Activated naive CD4-positive, alpha-beta T cell treated with anti-CD3 and anti-CD28 coated beads for 36 hours (primary cell): ENCODE data around the gene KLF1. TPM values are rescaled to one million over a fixed set of nuclear protein-coding genes. Genes with fewer than 3 reads are reported as not detected.

Source experiments
- CTCF ChIA-PET: fragments of 350-600 bp; sonication (Branson Sonifier 250); formaldehyde crosslinking; loops from one replicate; lab custom pipeline; 2021; ENCODE audit warnings: antibody characterized with exemption; lab: Charles Lee
- DNase-seq: peaks from one replicate; pipeline ENCODE4 v3.0.0-alpha.2; 2020
- H3K27ac Mint-ChIP-seq: one replicate; pipeline ENCODE4 v1.8.0; 2021; ENCODE audit warnings: mild to moderate bottlenecking, mixed read lengths
- H3K27me3 Mint-ChIP-seq: one replicate; pipeline ENCODE4 v1.8.0; 2021; ENCODE audit warnings: low read depth, mixed read lengths
- H3K36me3 Mint-ChIP-seq: one replicate; pipeline ENCODE4 v1.8.0; 2021; ENCODE audit warnings: low read depth, mixed read lengths
- H3K4me1 Mint-ChIP-seq: one replicate; pipeline ENCODE4 v1.8.0; 2021; ENCODE audit warnings: low read depth, mixed read lengths
- H3K4me3 Mint-ChIP-seq: one replicate; pipeline ENCODE4 v1.8.0; 2021; ENCODE audit warnings: mild to moderate bottlenecking, moderate library complexity, mixed read lengths
- H3K9me3 Mint-ChIP-seq: one replicate; pipeline ENCODE4 v1.8.0; 2021; ENCODE audit warnings: mixed read lengths
- intact Hi-C: fragments of 100-400 bp; cut with micrococcal nuclease; formaldehyde crosslinking; loops from one replicate; pipeline ENCODE4 v1.15.1; 2023
- total RNA-seq, 2 experiments: library from RNA; stranded (reverse); gene quantifications; one replicate each; pipeline ENCODE4 v1.2.3, GENCODE V29; 2021

Gene KLF1
- total RNA-seq, 2 experiments from 2014 or later, result 0.17 to 0.21 TPM

DNA sequence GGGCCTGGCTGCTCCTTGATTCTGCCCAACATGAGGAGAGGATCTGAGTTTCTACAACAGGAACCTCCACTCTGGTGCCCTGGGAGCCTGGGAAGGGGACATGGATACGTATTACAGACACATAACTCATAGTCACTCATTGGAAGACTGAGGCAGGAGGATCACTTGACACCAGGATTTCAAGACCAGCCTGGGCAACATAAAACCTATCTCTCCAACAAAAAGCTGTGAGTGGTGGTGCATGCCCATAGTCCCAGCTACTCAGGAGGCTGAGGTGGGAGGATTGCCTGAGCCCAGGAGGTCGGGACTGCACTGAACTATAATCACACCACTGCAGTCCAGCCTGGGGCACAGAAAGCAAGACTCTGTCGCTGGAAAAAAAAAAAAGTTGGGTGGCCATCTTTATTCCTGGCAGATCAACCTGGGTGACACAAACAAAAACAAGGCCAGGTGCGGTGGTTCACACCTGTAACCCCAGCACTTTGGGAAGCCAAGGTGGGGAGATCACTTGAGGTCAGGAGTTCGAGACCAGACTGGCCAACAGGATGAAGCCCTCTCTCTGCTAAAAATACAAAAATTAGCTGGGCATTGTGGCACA, 1.1 kb upstream of the KLF1 start:
- H3K4me1 Mint-ChIP-seq, result peaks cover 27% of the 10 kb centered on the region
- DNase-seq, result no peak
- H3K4me3 Mint-ChIP-seq, result no peak overlapping the region
- peaks cover under 1% of the 10 kb centered on the region for H3K36me3 Mint-ChIP-seq
- intact Hi-C loops, result no loop called here
- CTCF ChIA-PET, result interaction anchor here (0.5 to 2.1 kb wide), 4 partner anchors 75 to 209 kb away, joined by 4 to 10 read pairs (median 4); no protein-coding TSS in a partner anchor
- no peak overlapping the region for H3K27ac Mint-ChIP-seq
- peaks cover 7% of the 10 kb centered on the region for H3K9me3 Mint-ChIP-seq
- H3K27me3 Mint-ChIP-seq, result no peaks in the 10 kb centered on the region

DNA sequence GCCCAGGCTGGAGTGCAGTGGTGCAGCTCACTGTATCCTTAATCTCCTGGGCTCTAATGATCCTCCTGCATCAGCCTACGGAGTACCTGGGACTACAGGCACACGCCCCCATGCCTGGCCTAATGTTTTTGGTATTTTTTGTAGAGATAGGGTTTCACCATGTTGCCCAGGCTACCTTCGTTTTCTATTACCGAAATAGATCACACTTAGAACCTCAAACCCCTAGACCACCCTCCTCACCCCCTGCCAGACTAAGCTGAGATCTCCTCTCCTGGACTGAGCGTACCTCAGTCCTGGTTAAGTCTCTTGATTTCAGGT, 391 bp downstream of the KLF1 start:
- intact Hi-C loops, result no loop called here
- Mint-ChIP-seq H3K4me1 (peaks cover 27% of the 10 kb centered on the region), H3K27me3 (no peaks in the 10 kb centered on the region), H3K27ac (no peak overlapping the region), H3K9me3 (peaks cover 7% of the 10 kb centered on the region), H3K4me3 (peak overlapping the region; percentile 57), H3K36me3 (no peaks in the 10 kb centered on the region)
- DNase-seq, result no peak
- CTCF ChIA-PET, result interaction anchor here (1.1 to 2.1 kb wide), 2 partner anchors 77 to 79 kb away, joined by 7 to 10 read pairs; no protein-coding TSS in a partner anchor

GRCh38 chr19:12885749-12886650, 1.0 kb downstream of the KLF1 start:
- Mint-ChIP-seq H3K9me3 (peaks cover 7% of the 10 kb centered on the region), H3K27ac (no peak overlapping the region), H3K4me3 (peak overlapping the region; percentile 57), H3K36me3 (no peaks in the 10 kb centered on the region), H3K27me3 (no peaks in the 10 kb centered on the region), H3K4me1 (peaks cover 23% of the 10 kb centered on the region)
- intact Hi-C loops, result loop anchor here (1.0 kb wide), 4 partner anchors 47 to 80 kb away; partner anchors contain the start of genes FARSA, RAD23A and RNASEH2A
- CTCF ChIA-PET, result interaction anchor here (0.6 to 4.2 kb wide), 13 partner anchors 9 to 1923 kb away, joined by 3 to 42 read pairs (median 5); no protein-coding TSS in a partner anchor
- DNase-seq, result no peak

DNA sequence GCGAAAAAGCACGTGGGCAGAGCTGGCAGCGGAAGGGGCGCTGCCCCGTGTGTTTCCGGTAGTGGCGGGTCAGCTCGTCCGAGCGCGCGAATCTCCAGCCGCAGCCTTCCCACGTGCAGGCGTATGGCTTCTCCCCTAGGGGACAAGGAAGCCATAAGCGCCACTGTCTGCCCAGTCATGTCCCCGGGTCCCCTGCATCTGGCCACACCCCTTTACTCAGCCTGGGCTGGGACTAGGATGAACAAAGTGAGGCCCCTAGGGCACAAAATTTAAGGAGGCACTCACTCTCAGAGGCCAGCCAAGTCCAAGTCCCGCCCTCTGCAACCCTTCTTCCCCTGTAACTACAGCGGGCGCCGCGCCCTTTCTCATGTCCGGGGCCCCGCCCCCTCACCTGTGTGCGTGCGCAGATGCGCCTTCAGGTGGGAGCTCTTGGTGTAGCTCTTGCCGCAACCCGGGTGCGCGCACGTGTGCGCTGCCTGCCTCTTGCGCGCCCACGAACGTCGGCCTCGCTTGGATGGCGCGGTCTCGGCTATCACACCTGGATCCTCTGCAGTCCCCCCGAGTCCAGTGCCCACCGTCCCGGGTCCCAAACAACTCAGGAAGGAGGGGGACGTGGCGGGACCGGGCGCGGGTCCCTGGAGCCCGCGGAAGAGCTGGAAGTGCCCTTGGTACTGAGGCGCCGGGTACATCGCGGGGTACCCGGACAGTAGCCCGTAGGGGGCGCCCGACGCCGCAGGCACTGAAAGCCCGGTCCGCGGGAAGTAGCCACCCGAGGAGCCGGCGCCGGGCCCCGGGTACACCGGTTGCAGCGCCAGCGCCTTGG, 1.9 kb downstream of the KLF1 start:
- Mint-ChIP-seq H3K4me3 (peak overlapping the region; percentile 86), H3K4me1 (peaks cover 22% of the 10 kb centered on the region), H3K36me3 (no peaks in the 10 kb centered on the region), H3K9me3 (peaks cover 7% of the 10 kb centered on the region), H3K27ac (peak overlapping the region; percentile 81), H3K27me3 (no peaks in the 10 kb centered on the region)
- intact Hi-C loops, result loop anchor here (1.0 to 5.0 kb wide), 5 partner anchors 48 to 212 kb away; partner anchors contain the start of genes FARSA, RAD23A and RNASEH2A
- DNase-seq, result peak; percentile 95
- CTCF ChIA-PET, result interaction anchor here (0.6 to 4.2 kb wide), 15 partner anchors 8 to 1922 kb away, joined by 3 to 42 read pairs (median 4); no protein-coding TSS in a partner anchor

DNA sequence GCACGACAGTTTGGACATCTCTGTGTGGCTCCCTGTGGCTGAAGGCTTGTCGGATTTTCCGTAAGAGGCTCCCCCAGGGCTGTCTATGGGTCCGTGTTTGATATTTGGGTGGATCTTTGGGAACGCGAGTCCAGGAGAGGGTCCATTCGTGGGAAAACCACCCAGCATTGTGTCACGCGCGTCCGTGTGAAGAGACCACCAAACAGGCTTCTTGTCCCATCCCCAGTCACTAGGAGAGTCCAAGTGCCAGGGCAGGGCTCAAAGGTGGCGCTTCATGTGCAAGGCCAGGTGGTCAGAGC, 2.4 kb downstream of the KLF1 start:
- CTCF ChIA-PET, result interaction anchor here (0.6 to 4.2 kb wide), 13 partner anchors 23 to 210 kb away, joined by 3 to 42 read pairs (median 4); no protein-coding TSS in a partner anchor
- H3K27ac Mint-ChIP-seq, result peak overlapping the region; percentile 81
- intact Hi-C loops, result loop anchor here (5.0 kb wide), 1 partner anchor 213 kb away; no protein-coding TSS in a partner anchor

DNA sequence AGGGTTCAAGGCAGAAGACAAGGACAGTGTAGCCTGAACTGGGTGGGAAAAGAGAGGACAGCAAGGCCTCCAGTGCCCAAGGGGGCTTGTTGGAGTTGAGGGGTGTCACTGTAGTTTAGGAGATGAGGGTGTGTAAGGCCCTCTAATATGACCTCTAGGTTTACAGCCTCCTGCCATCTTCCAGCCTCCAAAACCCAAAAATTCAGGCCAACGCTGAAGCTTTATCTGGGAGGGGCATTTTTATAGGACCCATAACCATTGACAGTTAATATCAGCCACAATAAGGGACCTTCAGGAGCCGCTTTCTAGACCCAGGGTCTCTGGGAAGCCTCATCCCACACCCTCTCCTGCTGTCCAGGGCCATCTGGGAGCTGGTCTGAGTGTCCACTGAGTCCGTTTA, 2.8 kb downstream of the KLF1 start:
- peaks cover 7% of the 10 kb centered on the region for H3K9me3 Mint-ChIP-seq
- no peak for DNase-seq
- no peaks in the 10 kb centered on the region for H3K27me3 Mint-ChIP-seq
- intact Hi-C loops, result loop anchor here (5.0 kb wide), 1 partner anchor 213 kb away; no protein-coding TSS in a partner anchor
- peak overlapping the region; percentile 86 for H3K4me3 Mint-ChIP-seq
- H3K36me3 Mint-ChIP-seq, result no peaks in the 10 kb centered on the region
- H3K27ac Mint-ChIP-seq, result no peak overlapping the region
- CTCF ChIA-PET, result interaction anchor here (1.0 to 4.2 kb wide), 4 partner anchors 12 to 118 kb away, joined by 3 to 42 read pairs (median 4); no protein-coding TSS in a partner anchor
- peaks cover 28% of the 10 kb centered on the region for H3K4me1 Mint-ChIP-seq

More for the DNA sequence above, 2.4 kb downstream of the KLF1 start:
- peaks cover 26% of the 10 kb centered on the region for H3K4me1 Mint-ChIP-seq
- no peaks in the 10 kb centered on the region for H3K36me3 Mint-ChIP-seq
- no peaks in the 10 kb centered on the region for H3K27me3 Mint-ChIP-seq
- peak overlapping the region; percentile 86 for H3K4me3 Mint-ChIP-seq
- peaks cover 7% of the 10 kb centered on the region for H3K9me3 Mint-ChIP-seq
- DNase-seq, result no peak

DNA sequence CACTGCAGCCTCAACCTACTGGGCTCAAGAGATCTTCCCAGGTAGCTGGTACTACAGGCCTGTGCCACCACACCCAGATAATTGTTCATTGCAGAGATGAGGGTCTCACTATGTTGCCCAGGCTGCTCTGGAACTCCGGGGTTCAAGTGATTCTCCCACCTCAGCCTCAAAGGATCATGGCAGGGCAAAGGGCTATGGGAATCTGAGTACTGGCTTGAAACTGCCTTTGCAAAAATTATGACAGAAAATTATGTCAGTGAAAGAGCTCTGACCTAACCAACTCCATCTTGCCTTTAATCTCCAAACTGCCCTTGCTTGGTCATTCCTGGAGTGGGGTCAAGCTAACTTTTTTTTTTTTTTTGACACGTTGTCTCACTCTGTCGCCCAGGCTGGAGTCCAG, 4.4 kb downstream of the KLF1 start:
- Mint-ChIP-seq H3K27ac (no peak overlapping the region), H3K4me3 (peak overlapping the region; percentile 88), H3K36me3 (peaks cover 4% of the 10 kb centered on the region), H3K9me3 (peaks cover 7% of the 10 kb centered on the region), H3K4me1 (peaks cover 30% of the 10 kb centered on the region), H3K27me3 (no peaks in the 10 kb centered on the region)
- intact Hi-C loops, result loop anchor here (5.0 kb wide), 1 partner anchor 215 kb away; no protein-coding TSS in a partner anchor
- no peak for DNase-seq
- CTCF ChIA-PET, result interaction anchor here (0.6 to 4.2 kb wide), 5 partner anchors 18 to 303 kb away, joined by 3 to 42 read pairs (median 3); no protein-coding TSS in a partner anchor

DNA sequence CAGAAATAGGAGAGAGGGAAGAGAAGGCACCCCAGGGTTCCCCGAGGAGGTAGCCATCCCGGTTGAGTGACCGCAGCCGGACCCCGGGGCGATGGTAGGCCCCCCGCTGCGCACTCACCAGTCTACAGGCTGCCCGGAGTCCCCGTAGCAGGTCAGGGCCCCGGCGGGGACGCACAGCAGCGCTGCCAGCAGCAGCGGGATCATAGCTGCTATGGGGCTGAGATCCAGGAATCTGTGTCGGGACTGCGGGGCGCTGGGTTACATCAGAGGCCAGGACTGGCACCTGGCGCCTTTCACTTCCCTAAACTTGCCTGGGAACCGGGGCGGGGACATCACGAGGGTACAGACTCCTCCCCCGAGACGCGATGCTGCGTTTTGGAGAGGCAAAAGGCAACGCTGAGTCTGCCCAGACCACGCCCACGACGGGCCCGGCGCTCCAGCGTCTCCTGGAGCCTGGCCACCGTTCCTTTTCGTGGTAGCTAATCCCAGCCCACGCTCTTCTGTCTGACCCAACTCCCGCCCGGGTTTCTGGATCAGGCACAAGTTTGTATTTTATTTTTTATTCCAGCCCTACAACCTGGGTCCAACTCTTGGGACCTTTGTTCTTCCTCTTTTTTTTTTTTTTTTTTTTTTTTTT, 5.7 kb downstream of the KLF1 start, which contains the start of gene DNASE2:
Gene DNASE2 (minus strand): TSS at position 278 of the 637 bp plus-strand sequence. CDS start 74 bp downstream, at position 204.
- H3K4me1 Mint-ChIP-seq, result peaks cover 28% of the 10 kb centered on the region
- no peaks in the 10 kb centered on the region for H3K27me3 Mint-ChIP-seq
- CTCF ChIA-PET, result interaction anchor here (0.6 to 2.9 kb wide), 7 partner anchors 9 to 850 kb away, joined by 3 to 11 read pairs (median 5); no protein-coding TSS in a partner anchor
- DNase-seq, result peak; percentile 97
- H3K9me3 Mint-ChIP-seq, result peaks cover 7% of the 10 kb centered on the region
- peaks cover 11% of the 10 kb centered on the region for H3K36me3 Mint-ChIP-seq
- intact Hi-C loops, result loop anchor here (5.0 kb wide), 1 partner anchor 216 kb away; no protein-coding TSS in a partner anchor
- peak within 1 kb of the TSS; percentile 76 for H3K27ac Mint-ChIP-seq
- H3K4me3 Mint-ChIP-seq, result peak within 1 kb of the TSS; percentile 88

- Mint-ChIP-seq H3K9me3 (peaks cover 7% of the 10 kb centered on the region), H3K27ac (peak overlapping the region; percentile 61)
- DNase-seq, result no peak
Measured at GRCh38 chr19:12880551-12881171, 6.3 kb downstream of the KLF1 start.

GRCh38 chr19:12875086-12875485, 11.9 kb downstream of the KLF1 start:
- peaks cover 27% of the 10 kb centered on the region for H3K36me3 Mint-ChIP-seq
- no peak for DNase-seq
- peaks cover 7% of the 10 kb centered on the region for H3K4me1 Mint-ChIP-seq
- CTCF ChIA-PET, result interaction anchor here (1.4 kb wide), 1 partner anchor 28 kb away, joined by 3 read pairs; no protein-coding TSS in a partner anchor
- H3K27ac Mint-ChIP-seq, result no peak overlapping the region
- no peaks in the 10 kb centered on the region for H3K27me3 Mint-ChIP-seq
- H3K4me3 Mint-ChIP-seq, result no peak overlapping the region
- peaks cover 2% of the 10 kb centered on the region for H3K9me3 Mint-ChIP-seq
- intact Hi-C loops, result no loop called here

More at GRCh38 chr19:12880551-12881171, 6.3 kb downstream of the KLF1 start:
- Mint-ChIP-seq H3K27me3 (no peaks in the 10 kb centered on the region), H3K36me3 (peaks cover 11% of the 10 kb centered on the region), H3K4me1 (peaks cover 27% of the 10 kb centered on the region), H3K4me3 (peak overlapping the region; percentile 88)
- intact Hi-C loops, result loop anchor here (5.0 kb wide), 1 partner anchor 217 kb away; no protein-coding TSS in a partner anchor
- CTCF ChIA-PET, result interaction anchor here (0.6 to 2.9 kb wide), 7 partner anchors 8 to 122 kb away, joined by 3 to 11 read pairs (median 5); no protein-coding TSS in a partner anchor
